Peyer's patch (tissue), 4 donors: ENCODE data around the gene MACROD2.

Experiments
- POLR2A ChIP-seq, 2 donors: fragments of 450-650 bp; IDR thresholded peaks; one replicate each; pipeline ENCODE4 v1.5.1; 2017; ENCODE audit warnings: antibody characterized with exemption in 2 of 2, mild to moderate bottlenecking in 2 of 2, moderate library complexity in 2 of 2
- TF ChIP-seq, protein P1 (sequence below), 6 experiments: fragments of 450-650 bp in 4 of 6; fragments of 200-600 bp in 2 of 6; sonication (generic) in 1 of 6; IDR thresholded peaks; one replicate each; pipeline ENCODE4 v1.5.1; 2017 to 2019; ENCODE audit warnings: antibody characterized with exemption in 6 of 6, mild to moderate bottlenecking in 3 of 6, moderate library complexity in 1 of 6

DNA sequence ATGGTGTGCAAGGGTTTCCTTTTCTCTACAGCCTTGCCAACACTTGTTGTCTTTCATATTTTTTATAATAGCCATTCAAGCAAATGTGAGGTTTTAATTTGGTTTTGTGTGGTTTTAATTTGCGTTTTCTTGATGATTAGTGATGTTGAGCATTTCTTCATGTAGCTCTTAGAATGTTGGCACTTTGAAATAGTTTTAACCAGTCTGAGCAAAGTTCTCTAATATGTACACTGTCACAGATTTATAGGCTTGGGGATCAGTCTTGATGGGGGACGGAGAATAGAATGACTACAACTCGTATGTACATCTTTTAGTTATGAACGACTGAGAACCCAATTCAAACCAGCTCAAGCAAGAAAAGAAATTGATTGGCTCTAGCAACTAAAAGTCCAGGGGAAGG lies 1574.8 kb downstream of the MACROD2 start:
- TF ChIP-seq, protein P1, sequence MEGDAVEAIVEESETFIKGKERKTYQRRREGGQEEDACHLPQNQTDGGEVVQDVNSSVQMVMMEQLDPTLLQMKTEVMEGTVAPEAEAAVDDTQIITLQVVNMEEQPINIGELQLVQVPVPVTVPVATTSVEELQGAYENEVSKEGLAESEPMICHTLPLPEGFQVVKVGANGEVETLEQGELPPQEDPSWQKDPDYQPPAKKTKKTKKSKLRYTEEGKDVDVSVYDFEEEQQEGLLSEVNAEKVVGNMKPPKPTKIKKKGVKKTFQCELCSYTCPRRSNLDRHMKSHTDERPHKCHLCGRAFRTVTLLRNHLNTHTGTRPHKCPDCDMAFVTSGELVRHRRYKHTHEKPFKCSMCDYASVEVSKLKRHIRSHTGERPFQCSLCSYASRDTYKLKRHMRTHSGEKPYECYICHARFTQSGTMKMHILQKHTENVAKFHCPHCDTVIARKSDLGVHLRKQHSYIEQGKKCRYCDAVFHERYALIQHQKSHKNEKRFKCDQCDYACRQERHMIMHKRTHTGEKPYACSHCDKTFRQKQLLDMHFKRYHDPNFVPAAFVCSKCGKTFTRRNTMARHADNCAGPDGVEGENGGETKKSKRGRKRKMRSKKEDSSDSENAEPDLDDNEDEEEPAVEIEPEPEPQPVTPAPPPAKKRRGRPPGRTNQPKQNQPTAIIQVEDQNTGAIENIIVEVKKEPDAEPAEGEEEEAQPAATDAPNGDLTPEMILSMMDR (IDR thresholded peaks at IDR 0.05) = no peak
- no peak for TF ChIP-seq POLR2A (IDR thresholded peaks at IDR 0.05)
